Measurements from ENCODE around the gene EP400. TPM values are rescaled to one million over a fixed set of nuclear protein-coding genes. Genes with fewer than 3 reads are reported as not detected.

EP400 gene
- total and polyA plus RNA-seq, 2 of the 13 experiments (the other 11 are each of a cell fraction or from before 2014, with no cell fraction given) = 4.9 to 5.0 TPM

- ATAC-seq (no peak), DNase-seq (ENCODE audit: low spot score) (no peak), FAIRE-seq (peak; percentile 58)
- ChIA-PET POLR2A (no interaction called here), CTCF (ENCODE audit: low intra/inter-chr PET ratio, low total read pairs) (no interaction called here)
- TSS peak; percentile 30 for BruUV-seq (replicated peaks)
- Histone ChIP-seq H3K4me2 (ENCODE audit: low read depth, low read length) (no peak overlapping the region), H3K4me3 (replicated peaks in 1 of 3; ENCODE audit: insufficient read depth in 1 of 3, low read depth in 2 of 3, low read length in 3 of 3) (no peak overlapping the region), H4K20me1 (ENCODE audit: insufficient read depth, low read length) (no peaks in the 10 kb centered on the region), H3K9me3 (ENCODE audit: low read length) (no peaks in the 10 kb centered on the region), H3K27ac (ENCODE audit: extremely low read length, insufficient read depth, low read length) (no peak overlapping the region), H3K27me3 (ENCODE audit: control insufficient read depth in 1 of 2, insufficient read depth in 2 of 2, low read length in 2 of 2) (no peaks in the 10 kb centered on the region), H3K79me2 (ENCODE audit: insufficient read depth, low read length) (peaks cover 15% of the 10 kb centered on the region), H2AFZ (ENCODE audit: low read length) (no peak overlapping the region), H3K9ac (ENCODE audit: insufficient read depth, low read depth, low read length) (no peak overlapping the region), H3K36me3 (replicated peaks in 1 of 2; ENCODE audit: control insufficient read depth in 1 of 2, insufficient read depth in 2 of 2, low read length in 2 of 2) (peaks cover 19 to 51% of the 10 kb centered on the region in 2 experiments), H3K4me1 (ENCODE audit: insufficient read depth, low read length) (no peaks in the 10 kb centered on the region)
- intact Hi-C loops (cut with micrococcal nuclease; ENCODE audit: unreplicated experiment) (no loop called here), in situ Hi-C loops (cut with HindIII; ENCODE audit: extremely low pct_ligation_motif_present, low pct_unique_long_range_greater_than_20kb) (no loop called here)
- TF ChIP-seq ZBTB40 (IDR thresholded peaks at IDR 0.05) (no peak), ZBTB40 (CRISPR knock-in tag; IDR thresholded peaks at IDR 0.05) (no peak), STAG1 (CRISPR knock-in tag; IDR thresholded peaks at IDR 0.05) (peak; percentile 36)
- TF ChIP-seq, protein P1, sequence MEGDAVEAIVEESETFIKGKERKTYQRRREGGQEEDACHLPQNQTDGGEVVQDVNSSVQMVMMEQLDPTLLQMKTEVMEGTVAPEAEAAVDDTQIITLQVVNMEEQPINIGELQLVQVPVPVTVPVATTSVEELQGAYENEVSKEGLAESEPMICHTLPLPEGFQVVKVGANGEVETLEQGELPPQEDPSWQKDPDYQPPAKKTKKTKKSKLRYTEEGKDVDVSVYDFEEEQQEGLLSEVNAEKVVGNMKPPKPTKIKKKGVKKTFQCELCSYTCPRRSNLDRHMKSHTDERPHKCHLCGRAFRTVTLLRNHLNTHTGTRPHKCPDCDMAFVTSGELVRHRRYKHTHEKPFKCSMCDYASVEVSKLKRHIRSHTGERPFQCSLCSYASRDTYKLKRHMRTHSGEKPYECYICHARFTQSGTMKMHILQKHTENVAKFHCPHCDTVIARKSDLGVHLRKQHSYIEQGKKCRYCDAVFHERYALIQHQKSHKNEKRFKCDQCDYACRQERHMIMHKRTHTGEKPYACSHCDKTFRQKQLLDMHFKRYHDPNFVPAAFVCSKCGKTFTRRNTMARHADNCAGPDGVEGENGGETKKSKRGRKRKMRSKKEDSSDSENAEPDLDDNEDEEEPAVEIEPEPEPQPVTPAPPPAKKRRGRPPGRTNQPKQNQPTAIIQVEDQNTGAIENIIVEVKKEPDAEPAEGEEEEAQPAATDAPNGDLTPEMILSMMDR (CRISPR knock-in tag; IDR thresholded peaks at IDR 0.05) = 0 out of 2 replicates have a peak, but pooled peaks have one; percentile 24
- WGBS (ENCODE audit: low lambda C conversion rate) = 89% methylated on average over 3 of the region's 3 CpGs
Measured at GRCh38 chr12:131980263-131980662, 30.5 kb downstream of the EP400 start.
